MM.1S (cell line): ENCODE data around the gene EXOC6.

Experiments used
- EZH2 ChIP-seq: fragments of 300-600 bp; sonication (generic); optimal IDR thresholded peaks from 2 replicates; pipeline ENCODE3; 2017; ENCODE audit warnings: low read depth, mild to moderate bottlenecking, antibody characterized with exemption, low read length, mixed read lengths
- TF ChIP-seq, protein P1 (sequence below): fragments of 300-600 bp; sonication (generic); IDR thresholded peaks from 2 replicates; pipeline ENCODE4 v1.5.1; 2016; ENCODE audit warnings: antibody characterized with exemption, low read length, mixed read lengths

DNA sequence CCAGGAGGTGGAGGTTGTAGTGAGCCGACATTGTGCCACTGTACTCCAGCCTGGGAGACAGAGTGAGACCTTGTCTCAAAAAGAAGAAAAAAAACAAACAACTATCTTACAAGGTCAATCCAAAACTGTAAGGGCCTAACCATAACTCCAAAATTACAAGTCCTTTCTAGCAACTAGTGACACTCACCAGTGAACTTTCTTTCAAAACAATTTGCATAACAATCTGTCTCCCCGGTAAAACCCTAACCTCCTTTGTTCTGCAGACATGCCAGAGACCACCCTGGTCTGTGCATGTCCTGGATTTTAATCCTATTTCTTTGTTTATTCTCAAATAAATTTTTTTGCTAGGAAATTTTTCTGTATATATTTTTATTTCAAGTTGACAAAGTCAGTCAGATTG is 68.1 kb downstream of the EXOC6 start:
- TF ChIP-seq, protein P1, sequence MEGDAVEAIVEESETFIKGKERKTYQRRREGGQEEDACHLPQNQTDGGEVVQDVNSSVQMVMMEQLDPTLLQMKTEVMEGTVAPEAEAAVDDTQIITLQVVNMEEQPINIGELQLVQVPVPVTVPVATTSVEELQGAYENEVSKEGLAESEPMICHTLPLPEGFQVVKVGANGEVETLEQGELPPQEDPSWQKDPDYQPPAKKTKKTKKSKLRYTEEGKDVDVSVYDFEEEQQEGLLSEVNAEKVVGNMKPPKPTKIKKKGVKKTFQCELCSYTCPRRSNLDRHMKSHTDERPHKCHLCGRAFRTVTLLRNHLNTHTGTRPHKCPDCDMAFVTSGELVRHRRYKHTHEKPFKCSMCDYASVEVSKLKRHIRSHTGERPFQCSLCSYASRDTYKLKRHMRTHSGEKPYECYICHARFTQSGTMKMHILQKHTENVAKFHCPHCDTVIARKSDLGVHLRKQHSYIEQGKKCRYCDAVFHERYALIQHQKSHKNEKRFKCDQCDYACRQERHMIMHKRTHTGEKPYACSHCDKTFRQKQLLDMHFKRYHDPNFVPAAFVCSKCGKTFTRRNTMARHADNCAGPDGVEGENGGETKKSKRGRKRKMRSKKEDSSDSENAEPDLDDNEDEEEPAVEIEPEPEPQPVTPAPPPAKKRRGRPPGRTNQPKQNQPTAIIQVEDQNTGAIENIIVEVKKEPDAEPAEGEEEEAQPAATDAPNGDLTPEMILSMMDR = no peak
- TF ChIP-seq EZH2 = no peak
